ENCODE data around the gene PELI1. TPM values are rescaled to one million over a fixed set of nuclear protein-coding genes. Genes with fewer than 3 reads are reported as not detected.

Gene PELI1
- total RNA-seq, 1 donor from 2014 or later: 134 TPM

GRCh38 chr2:64173156-64174135 is 29.2 kb upstream of the PELI1 start:
- no peaks in the 10 kb centered on the region for H3K27me3 Mint-ChIP-seq (ENCODE audit: low read depth)
- peaks cover 21% of the 10 kb centered on the region for H3K4me1 Mint-ChIP-seq
- TF ChIP-seq CTCF (IDR thresholded peaks at IDR 0.05; ENCODE audit: unreplicated experiment): no peak
- H3K4me3 Mint-ChIP-seq: no peak overlapping the region
- DNase-seq (ENCODE audit: low spot score in 2 of 2, unreplicated experiment in 2 of 2): no peak
- H3K36me3 Mint-ChIP-seq: no peaks in the 10 kb centered on the region
- no peak overlapping the region for H3K27ac Mint-ChIP-seq
- no peaks in the 10 kb centered on the region for H3K9me3 Mint-ChIP-seq

GRCh38 chr2:64168756-64169155 is 24.5 kb upstream of the PELI1 start:
- DNase-seq (ENCODE audit: low spot score in 2 of 2, unreplicated experiment in 2 of 2): no peak
- H3K9me3 Mint-ChIP-seq: no peaks in the 10 kb centered on the region
- H3K27ac Mint-ChIP-seq: no peak overlapping the region
- no peak overlapping the region for H3K4me3 Mint-ChIP-seq
- no peaks in the 10 kb centered on the region for H3K36me3 Mint-ChIP-seq
- no peak for TF ChIP-seq CTCF (IDR thresholded peaks at IDR 0.05; ENCODE audit: unreplicated experiment)
- H3K27me3 Mint-ChIP-seq (ENCODE audit: low read depth): no peaks in the 10 kb centered on the region
- H3K4me1 Mint-ChIP-seq: peaks cover 6% of the 10 kb centered on the region

- H3K36me3 Mint-ChIP-seq: no peaks in the 10 kb centered on the region
- H3K27ac Mint-ChIP-seq: no peak overlapping the region
- no peaks in the 10 kb centered on the region for H3K9me3 Mint-ChIP-seq
- no peak for DNase-seq (ENCODE audit: low spot score in 2 of 2, unreplicated experiment in 2 of 2)
- H3K4me1 Mint-ChIP-seq: peaks cover 6% of the 10 kb centered on the region
- TF ChIP-seq CTCF (IDR thresholded peaks at IDR 0.05; ENCODE audit: unreplicated experiment): no peak
- no peaks in the 10 kb centered on the region for H3K27me3 Mint-ChIP-seq (ENCODE audit: low read depth)
- H3K4me3 Mint-ChIP-seq: no peak overlapping the region
Measured at GRCh38 chr2:64168201-64168600, 24.0 kb upstream of the PELI1 start.

GRCh38 chr2:64166637-64167420 is 22.6 kb upstream of the PELI1 start:
- H3K36me3 Mint-ChIP-seq: no peaks in the 10 kb centered on the region
- TF ChIP-seq CTCF (IDR thresholded peaks at IDR 0.05; ENCODE audit: unreplicated experiment): no peak
- no peak for DNase-seq (ENCODE audit: low spot score in 2 of 2, unreplicated experiment in 2 of 2)
- peaks cover 6% of the 10 kb centered on the region for H3K4me1 Mint-ChIP-seq
- no peak overlapping the region for H3K27ac Mint-ChIP-seq
- H3K9me3 Mint-ChIP-seq: no peaks in the 10 kb centered on the region
- no peak overlapping the region for H3K4me3 Mint-ChIP-seq
- H3K27me3 Mint-ChIP-seq (ENCODE audit: low read depth): no peaks in the 10 kb centered on the region

GRCh38 chr2:64166212-64166611 is 22.0 kb upstream of the PELI1 start:
- no peak overlapping the region for H3K4me3 Mint-ChIP-seq
- no peaks in the 10 kb centered on the region for H3K36me3 Mint-ChIP-seq
- H3K27me3 Mint-ChIP-seq (ENCODE audit: low read depth): no peaks in the 10 kb centered on the region
- no peak overlapping the region for H3K27ac Mint-ChIP-seq
- peaks cover 6% of the 10 kb centered on the region for H3K4me1 Mint-ChIP-seq
- TF ChIP-seq CTCF (IDR thresholded peaks at IDR 0.05; ENCODE audit: unreplicated experiment): no peak
- no peak for DNase-seq (ENCODE audit: low spot score in 2 of 2, unreplicated experiment in 2 of 2)
- H3K9me3 Mint-ChIP-seq: no peaks in the 10 kb centered on the region

Data from mesothelial cell of epicardium (in vitro differentiated cells).